HEK293 (cell line): ENCODE measurements around the gene CACHD1.

Experiments
- CTCF ChIA-PET: fragments of 350-600 bp; formaldehyde crosslinking; extraction: SDS; loops from one replicate; lab custom pipeline; 2021; ENCODE audit warnings: antibody characterized with exemption; lab: Yijun Ruan, JAX
- POLR2A ChIA-PET: fragments of 300-600 bp; formaldehyde crosslinking; extraction: SDS; loops from one replicate; lab custom pipeline; 2020; ENCODE audit warnings: antibody characterized with exemption, inconsistent platforms; lab: Yijun Ruan, JAX
- H3K27ac ChIP-seq: fragments of 200-500 bp; sonication (Bioruptor generic); 2 replicates; pipeline ENCODE4 v1.5.1; 2014; ENCODE audit warnings: low read depth, low read length, control low read depth, inconsistent platforms; ENCODE audit errors: extremely low read depth
- H3K36me3 ChIP-seq, 2 experiments: fragments of 200-500 bp in 1 of 2; sonication (Bioruptor generic) in 1 of 2; 1 replicate in 1 of 2; 2 replicates in 1 of 2; pipeline ENCODE4 v1.5.1; 2014 to 2017; ENCODE audit warnings: inconsistent platforms in 2 of 2, low read length in 2 of 2; ENCODE audit not compliant: control insufficient read depth in 2 of 2, insufficient read depth in 1 of 2
- H3K4me1 ChIP-seq: fragments of 200-500 bp; sonication (Bioruptor generic); 2 replicates; pipeline ENCODE4 v1.5.1; 2014; ENCODE audit warnings: mild to moderate bottlenecking, low read length, inconsistent platforms; ENCODE audit not compliant: control insufficient read depth, insufficient read depth
- H3K4me3 ChIP-seq: 2 replicates; pipeline ENCODE4 v1.5.1; 2011; ENCODE audit warnings: low read depth, mild to moderate bottlenecking, control low read depth, low read length, moderate library complexity
- H3K9me3 ChIP-seq: fragments of 200-500 bp; sonication (Bioruptor generic); 2 replicates; pipeline ENCODE4 v1.5.1; 2014; ENCODE audit warnings: low read depth, low read length, inconsistent platforms; ENCODE audit not compliant: control insufficient read depth, insufficient read depth
- AEBP2 ChIP-seq: fragments of 450-650 bp; formaldehyde crosslinking; IDR thresholded peaks from 2 replicates; pipeline ENCODE4 v1.5.1; 2016; ENCODE audit warnings: missing biosample characterization, missing genetic modification characterization, borderline replicate concordance
- CTCF ChIP-seq: fragments of 450-650 bp; formaldehyde crosslinking; IDR thresholded peaks from 2 replicates; pipeline ENCODE4 v1.5.1; 2016; ENCODE audit warnings: missing biosample characterization, missing genetic modification characterization
- GLIS1 ChIP-seq: fragments of 450-650 bp; formaldehyde crosslinking; IDR thresholded peaks from 2 replicates; pipeline ENCODE4 v1.5.1; 2016; ENCODE audit warnings: missing biosample characterization, missing genetic modification characterization
- HIC1 ChIP-seq: fragments of 450-650 bp; formaldehyde crosslinking; IDR thresholded peaks from 2 replicates; pipeline ENCODE4 v1.5.1; 2016; ENCODE audit warnings: missing biosample characterization, missing genetic modification characterization
- YY2 ChIP-seq: fragments of 450-650 bp; formaldehyde crosslinking; IDR thresholded peaks from 2 replicates; pipeline ENCODE4 v1.5.1; 2016; ENCODE audit warnings: missing biosample characterization, missing genetic modification characterization
- ZIC2 ChIP-seq: fragments of 450-650 bp; formaldehyde crosslinking; IDR thresholded peaks from 2 replicates; pipeline ENCODE4 v1.5.1; 2016; ENCODE audit warnings: missing biosample characterization, missing genetic modification characterization
- ZNF335 ChIP-seq: fragments of 450-650 bp; formaldehyde crosslinking; conservative IDR thresholded peaks from 2 replicates; pipeline ENCODE4 v1.5.1; 2016; ENCODE audit warnings: missing biosample characterization, missing genetic modification characterization
- ZNF341 ChIP-seq: fragments of 450-650 bp; formaldehyde crosslinking; IDR thresholded peaks from 2 replicates; pipeline ENCODE4; 2016; ENCODE audit warnings: low read depth, missing biosample characterization, missing genetic modification characterization
- ZNF561 ChIP-seq: fragments of 450-650 bp; IDR thresholded peaks from 2 replicates; pipeline ENCODE4 v1.5.1; 2018; ENCODE audit warnings: missing biosample characterization, missing genetic modification characterization, borderline replicate concordance
- ZNF639 ChIP-seq: fragments of 450-650 bp; formaldehyde crosslinking; IDR thresholded peaks from 2 replicates; pipeline ENCODE4 v1.5.1; 2016; ENCODE audit warnings: missing biosample characterization, missing genetic modification characterization
- ZNF707 ChIP-seq: fragments of 450-650 bp; formaldehyde crosslinking; IDR thresholded peaks from 2 replicates; pipeline ENCODE4 v1.5.1; 2016; ENCODE audit warnings: missing biosample characterization, missing genetic modification characterization
- ZNF830 ChIP-seq: fragments of 450-650 bp; IDR thresholded peaks from 2 replicates; pipeline ENCODE4 v1.5.0; 2018; ENCODE audit warnings: missing biosample characterization, missing genetic modification characterization, low read depth, mild to moderate bottlenecking, moderate library complexity
- ZSCAN16 ChIP-seq: fragments of 450-650 bp; formaldehyde crosslinking; IDR thresholded peaks from 2 replicates; pipeline ENCODE4 v1.5.1; 2016; ENCODE audit warnings: missing biosample characterization, missing genetic modification characterization
- TF ChIP-seq, protein P1 (sequence below): fragments of 450-650 bp; formaldehyde crosslinking; IDR thresholded peaks from 2 replicates; pipeline ENCODE4 v1.5.1; 2017; ENCODE audit warnings: missing biosample characterization, missing genetic modification characterization

The CACHD1 gene

GRCh38 chr1:64663668-64664067 is 193.7 kb downstream of the CACHD1 start:
- ChIA-PET CTCF (interaction anchor here (0.8 to 3.9 kb wide), 4 partner anchors 9 to 160 kb away, joined by 3 to 21 read pairs (median 4); no protein-coding TSS in a partner anchor), POLR2A (no interaction called here)
- H3K9me3 ChIP-seq = no peaks in the 10 kb centered on the region
- H3K4me3 ChIP-seq = no peak overlapping the region
- no peaks in the 10 kb centered on the region for H3K4me1 ChIP-seq
- H3K36me3 ChIP-seq = peaks cover 22 to 61% of the 10 kb centered on the region in 2 experiments
- TF ChIP-seq, protein P1, sequence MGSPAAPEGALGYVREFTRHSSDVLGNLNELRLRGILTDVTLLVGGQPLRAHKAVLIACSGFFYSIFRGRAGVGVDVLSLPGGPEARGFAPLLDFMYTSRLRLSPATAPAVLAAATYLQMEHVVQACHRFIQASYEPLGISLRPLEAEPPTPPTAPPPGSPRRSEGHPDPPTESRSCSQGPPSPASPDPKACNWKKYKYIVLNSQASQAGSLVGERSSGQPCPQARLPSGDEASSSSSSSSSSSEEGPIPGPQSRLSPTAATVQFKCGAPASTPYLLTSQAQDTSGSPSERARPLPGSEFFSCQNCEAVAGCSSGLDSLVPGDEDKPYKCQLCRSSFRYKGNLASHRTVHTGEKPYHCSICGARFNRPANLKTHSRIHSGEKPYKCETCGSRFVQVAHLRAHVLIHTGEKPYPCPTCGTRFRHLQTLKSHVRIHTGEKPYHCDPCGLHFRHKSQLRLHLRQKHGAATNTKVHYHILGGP (tag by site-specific recombination) = no peak
- TF ChIP-seq ZNF639 = no peak
- TF ChIP-seq YY2 (tag by site-specific recombination) = no peak
- TF ChIP-seq CTCF (tag by site-specific recombination) = 0 out of 2 replicates have a peak, but pooled peaks have one; percentile 28
- TF ChIP-seq ZIC2 = peak; percentile 64
- no peak for TF ChIP-seq HIC1 (tag by site-specific recombination)
- peak; percentile 26; the same call in 1 of the 2 replicates for TF ChIP-seq GLIS1
- no peak overlapping the region for H3K27ac ChIP-seq

DNA sequence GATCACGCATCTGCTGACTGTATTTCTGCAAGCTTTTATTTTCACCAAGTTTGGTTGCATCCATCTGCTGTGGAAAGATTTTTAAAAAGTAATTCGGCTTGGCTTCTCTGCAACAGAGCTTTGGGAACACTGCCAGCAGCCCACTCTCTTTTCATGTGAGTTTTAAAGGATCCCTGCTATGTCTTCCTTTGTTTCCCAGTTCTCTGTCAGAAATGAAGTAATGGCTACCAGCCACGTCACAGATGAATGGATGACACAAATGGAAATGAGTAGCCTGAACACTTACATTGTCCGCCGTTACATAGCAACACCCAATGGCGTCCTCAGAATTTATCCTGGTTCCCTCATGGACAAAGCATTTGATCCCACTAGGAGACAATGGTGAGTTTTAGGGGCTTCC is 194.4 kb downstream of the CACHD1 start:
- ChIA-PET CTCF (interaction anchor here (0.6 to 3.9 kb wide), 6 partner anchors 9 to 262 kb away, joined by 3 to 21 read pairs (median 3); no protein-coding TSS in a partner anchor), POLR2A (no interaction called here)
- Histone ChIP-seq H3K4me3 (no peak overlapping the region), H3K9me3 (no peaks in the 10 kb centered on the region), H3K4me1 (no peaks in the 10 kb centered on the region), H3K27ac (no peak overlapping the region), H3K36me3 (peaks cover 22 to 55% of the 10 kb centered on the region in 2 experiments)
- no peak for TF ChIP-seq ZNF561 (tag by site-specific recombination)
- TF ChIP-seq ZNF830 = no peak
- TF ChIP-seq ZNF335 (tag by site-specific recombination) = no peak
- TF ChIP-seq AEBP2 = no peak
- TF ChIP-seq ZNF707 = no peak
- no peak for TF ChIP-seq ZNF341 (tag by site-specific recombination)
- TF ChIP-seq ZSCAN16 = no peak
